Peyer's patch (tissue), 4 donors: Measurements from ENCODE around the gene CDK5R2.

Experiments
- CTCF ChIP-seq, 6 experiments: fragments of 450-650 bp in 4 of 6; fragments of 200-600 bp in 2 of 6; sonication (generic) in 1 of 6; IDR thresholded peaks; one replicate each; pipeline ENCODE4 v1.5.1; 2017 to 2019; ENCODE audit warnings: antibody characterized with exemption in 6 of 6, mild to moderate bottlenecking in 3 of 6, moderate library complexity in 1 of 6
- POLR2A ChIP-seq, 2 donors: fragments of 450-650 bp; IDR thresholded peaks; one replicate each; pipeline ENCODE4 v1.5.1; 2017; ENCODE audit warnings: antibody characterized with exemption in 2 of 2, mild to moderate bottlenecking in 2 of 2, moderate library complexity in 2 of 2

- TF ChIP-seq CTCF (IDR thresholded peaks at IDR 0.05) (peak in 4 of 6 experiments; percentile 35 to 62 (median 58)), POLR2A (IDR thresholded peaks at IDR 0.05) (no peak)
These were observed 50.8 kb downstream of the CDK5R2 start for GRCh38 chr2:219010162-219010756.
